DMS114 treated with DMSO at 0.1 percent for 48 hours (cell line): ENCODE data around the gene WDR70.
"Not testable (repeated sequence)": the region's sequence is repeated elsewhere in the genome, so short reads cannot be mapped to it uniquely, and the experiment has no call there.

Experiments
- DNase-seq: peaks from one replicate; lab custom pipeline; 2025; ENCODE audit not compliant: unreplicated experiment; lab: John Stamatoyannopoulos, UW

Gene WDR70

DNA sequence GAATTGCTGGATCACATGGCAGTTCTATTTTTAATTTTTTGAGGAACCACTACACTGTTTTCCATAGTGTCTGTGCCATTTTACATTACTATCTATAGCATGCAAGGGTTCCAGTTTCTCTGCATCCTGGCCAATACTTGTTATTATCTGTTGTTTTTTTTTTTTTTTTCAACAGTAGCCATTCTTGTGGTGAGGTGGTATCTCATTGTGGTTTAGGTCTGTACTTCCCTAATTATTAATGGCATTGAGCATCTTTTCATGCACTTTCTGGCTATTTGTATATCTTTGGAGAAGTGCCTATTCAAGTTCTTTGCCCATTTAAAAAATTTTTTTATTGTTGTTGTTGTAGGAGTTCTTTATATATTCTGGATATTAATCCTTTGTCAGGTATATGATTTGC lies 363.0 kb downstream of the WDR70 start:
- no peak for DNase-seq

DNA sequence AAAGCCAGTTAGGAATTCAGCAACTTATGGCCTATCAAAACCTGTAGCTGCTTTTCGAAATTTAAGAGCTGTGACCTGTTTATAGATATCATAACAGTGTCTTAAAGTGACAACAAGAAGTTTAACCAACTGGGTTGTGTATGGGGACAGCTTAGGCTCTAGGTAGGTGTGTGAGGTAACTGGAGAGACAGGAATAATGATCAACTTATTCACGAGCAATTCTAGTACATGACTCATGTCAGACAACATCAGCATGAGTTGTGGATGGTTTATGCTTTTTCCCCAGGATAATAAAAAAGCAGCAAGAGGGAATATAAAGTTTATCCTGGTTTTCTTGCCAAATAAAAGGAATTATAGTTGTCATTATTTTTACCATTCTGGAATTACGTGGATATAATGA lies 372.1 kb downstream of the WDR70 start:
- DNase-seq = no peak

DNA sequence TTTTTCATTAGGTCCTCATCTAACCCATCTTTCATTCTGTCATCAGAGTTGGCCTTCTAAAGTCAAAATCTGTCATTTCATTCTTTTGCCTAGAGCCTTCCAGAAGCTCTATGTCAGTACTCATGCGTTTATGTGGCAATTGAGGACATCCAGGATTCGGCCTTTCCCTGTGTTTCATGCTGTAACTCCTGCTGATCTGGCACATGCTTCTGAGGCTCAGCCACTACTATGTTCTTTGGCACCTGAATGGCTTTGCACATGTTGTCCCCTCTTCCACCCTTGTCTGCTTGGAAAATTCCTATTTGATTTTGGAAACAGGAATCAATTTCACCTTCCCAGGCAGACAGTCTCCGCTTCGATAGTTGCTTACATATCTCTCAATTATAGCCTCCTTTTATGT lies 375.9 kb downstream of the WDR70 start:
- DNase-seq = no peak

DNA sequence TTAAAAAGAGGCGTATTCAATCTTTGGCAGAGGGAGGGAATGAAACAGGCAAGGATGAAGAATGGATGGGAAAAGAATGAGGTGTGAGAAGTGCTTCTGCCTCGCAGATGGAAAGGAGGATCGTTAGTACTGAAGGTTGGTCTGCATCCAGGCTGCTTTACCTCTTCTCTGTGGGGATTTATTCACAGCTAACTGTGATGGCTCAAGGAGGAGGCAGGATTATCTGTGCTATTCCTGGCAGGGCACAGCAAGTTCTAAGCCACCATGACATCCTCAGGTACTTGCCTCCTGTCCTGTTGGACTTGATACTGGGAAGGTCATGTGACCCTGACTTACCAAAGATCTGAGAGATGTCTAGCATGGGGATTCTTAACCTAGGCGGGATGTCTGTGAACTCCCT lies 376.5 kb downstream of the WDR70 start:
- no peak for DNase-seq

GRCh38 chr5:37756248-37756647 lies 377.1 kb downstream of the WDR70 start:
- no peak for DNase-seq

DNA sequence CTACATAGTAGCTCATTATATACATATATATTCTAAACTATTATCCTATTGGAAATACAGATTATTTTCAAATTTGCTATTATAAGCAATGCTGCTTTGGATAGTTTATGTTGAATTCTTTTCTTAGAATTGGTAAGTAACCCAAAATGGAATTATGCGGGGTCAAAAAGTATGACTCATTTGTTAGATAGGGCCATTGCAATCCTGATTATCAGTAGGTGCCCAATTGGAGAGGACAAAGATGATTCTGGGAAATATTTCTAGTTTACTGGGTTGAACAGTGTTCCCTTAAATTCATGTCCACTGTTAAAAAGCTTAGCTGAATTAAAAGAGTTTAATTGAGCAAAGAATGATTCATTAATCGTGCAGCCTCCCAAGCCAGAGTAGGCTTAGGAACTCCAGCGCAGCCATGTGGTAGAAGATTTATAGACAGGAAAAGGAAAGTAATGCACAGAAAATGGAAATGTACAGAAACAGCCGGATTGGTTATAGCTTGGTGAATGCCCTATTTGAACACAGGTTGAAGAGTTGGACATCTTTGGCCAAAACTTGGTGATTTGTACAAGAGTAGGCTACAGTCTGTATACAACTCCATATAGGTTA lies 379.0 kb downstream of the WDR70 start:
- no peak for DNase-seq

GRCh38 chr5:37767251-37767650 lies 388.1 kb downstream of the WDR70 start:
- DNase-seq = no peak

DNA sequence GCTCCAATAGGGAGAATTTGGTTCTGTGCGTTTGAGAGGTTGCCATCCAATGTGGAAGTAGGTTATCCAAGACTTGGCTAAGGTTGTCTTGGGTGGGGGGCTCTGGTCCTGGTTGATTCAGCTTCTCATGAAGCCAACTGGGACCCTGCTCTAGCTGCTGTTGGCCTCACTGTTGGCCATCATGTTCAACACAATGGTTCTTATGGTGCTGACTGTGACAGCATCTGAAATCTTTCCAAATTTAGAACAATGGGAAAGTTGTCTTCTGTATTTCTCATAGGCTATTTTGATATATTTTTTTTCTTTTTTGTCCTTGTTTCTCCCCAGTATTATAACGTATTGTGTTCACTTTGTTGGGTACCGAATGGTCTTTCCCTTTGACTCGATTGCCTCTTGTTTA lies 388.8 kb downstream of the WDR70 start:
- DNase-seq = no peak

DNA sequence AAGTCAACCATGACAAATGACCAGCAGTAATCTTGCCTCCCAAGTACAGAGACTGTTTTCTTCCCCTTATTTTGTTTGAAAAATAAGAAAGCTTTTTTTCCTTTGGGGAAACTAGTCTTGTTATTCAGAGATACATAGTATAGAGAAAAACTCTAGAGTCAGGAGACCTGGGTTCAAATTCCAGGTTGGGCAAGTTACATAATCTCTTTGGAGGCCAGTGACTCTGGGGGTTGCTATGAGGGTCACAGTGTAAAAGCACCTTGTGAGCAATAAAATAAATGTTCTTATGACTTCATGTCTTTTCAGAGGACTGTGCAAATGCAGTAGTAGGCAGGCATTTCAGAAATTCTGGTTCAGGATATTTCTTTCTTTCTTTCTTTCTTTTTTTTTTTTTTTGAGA lies 389.3 kb downstream of the WDR70 start:
- no peak for DNase-seq

DNA sequence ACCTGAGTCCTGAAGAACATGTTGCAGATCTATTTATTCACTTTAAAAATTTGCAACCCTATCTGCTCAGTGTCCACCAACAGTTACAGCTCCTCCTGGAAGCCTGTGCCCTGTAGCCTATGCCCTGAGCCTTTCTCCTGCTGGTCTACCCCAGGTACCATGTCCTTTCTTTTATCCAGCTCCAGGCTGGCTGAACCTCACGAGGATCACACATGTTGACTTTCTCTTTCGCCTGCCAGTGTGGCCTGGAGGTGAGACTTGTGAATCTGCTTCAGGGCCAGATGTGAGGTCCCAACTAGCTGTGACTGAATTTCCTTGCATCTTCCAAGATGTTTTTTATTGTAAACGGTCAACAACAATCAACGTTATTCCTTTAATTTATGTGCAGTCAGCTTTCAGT lies 390.0 kb downstream of the WDR70 start:
- DNase-seq = no peak

DNA sequence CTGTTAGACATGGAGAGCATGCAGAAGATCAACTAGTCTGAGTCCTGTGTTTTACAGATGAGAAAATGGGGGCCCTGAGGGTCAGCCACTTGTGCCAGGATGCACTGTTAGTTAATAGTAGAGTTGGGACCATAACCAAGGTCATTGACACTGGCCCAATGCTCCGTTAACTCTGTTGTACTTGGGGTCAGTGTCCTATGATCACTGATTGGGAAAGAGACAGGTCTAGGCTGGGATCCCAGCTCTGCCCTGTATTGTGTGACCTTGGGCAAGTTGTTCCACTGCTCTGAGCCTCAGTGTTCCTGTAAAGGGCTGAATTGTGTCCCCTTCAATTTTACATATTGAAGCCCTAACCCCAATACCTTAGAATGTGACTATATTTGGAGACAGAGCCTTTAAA lies 390.7 kb downstream of the WDR70 start:
- no peak for DNase-seq

DNA sequence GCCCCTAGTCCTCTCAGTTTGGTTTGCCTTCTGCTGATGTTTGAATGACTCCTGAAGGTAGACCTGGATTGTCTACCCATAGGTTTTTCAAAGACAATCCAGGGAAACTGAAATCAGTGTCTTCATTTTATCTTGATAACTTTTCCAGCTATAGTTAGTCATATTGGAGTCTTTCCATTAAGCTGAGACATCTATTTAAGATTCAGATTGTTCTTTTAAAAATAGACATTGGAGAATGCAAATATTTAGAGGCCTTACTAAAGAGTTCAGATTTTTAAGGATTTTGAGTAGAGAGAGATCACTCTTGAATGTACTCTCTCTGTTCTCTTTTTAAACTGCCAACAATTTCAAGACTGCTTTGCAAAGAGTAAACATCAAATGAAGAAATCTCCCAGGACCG lies 391.7 kb downstream of the WDR70 start:
- DNase-seq = no peak

GRCh38 chr5:37771203-37771611 lies 392.1 kb downstream of the WDR70 start:
- DNase-seq = no peak

GRCh38 chr5:37771731-37772130 lies 392.6 kb downstream of the WDR70 start:
- DNase-seq = no peak

- no peak for DNase-seq
Measured at GRCh38 chr5:37772255-37772654, 393.1 kb downstream of the WDR70 start.

GRCh38 chr5:37773809-37774208 lies 394.7 kb downstream of the WDR70 start:
- DNase-seq = no peak

GRCh38 chr5:37774912-37775483 lies 395.9 kb downstream of the WDR70 start:
- DNase-seq = no peak

GRCh38 chr5:37776826-37777225 lies 397.7 kb downstream of the WDR70 start:
- no peak for DNase-seq

GRCh38 chr5:37777432-37778130 lies 398.5 kb downstream of the WDR70 start:
- DNase-seq = no peak

DNA sequence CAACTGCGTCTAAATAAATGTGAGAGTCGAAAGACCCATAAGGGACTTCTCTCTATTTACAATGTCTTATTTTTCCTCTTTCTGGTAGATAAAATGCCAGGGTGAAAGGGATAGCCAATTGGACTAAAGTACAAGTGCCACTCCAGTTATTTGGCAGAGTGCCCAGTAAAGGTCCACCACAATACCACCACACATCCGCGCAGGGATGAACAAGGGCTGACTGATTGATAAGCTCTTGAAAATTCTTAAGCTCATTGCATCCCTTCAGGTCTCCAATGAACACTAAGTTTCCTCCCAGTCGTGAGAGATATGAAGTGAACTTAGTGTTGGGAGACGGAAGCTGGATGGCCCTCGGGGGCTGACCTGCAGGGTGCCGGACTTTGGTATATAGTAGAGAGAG lies 402.3 kb downstream of the WDR70 start:
- DNase-seq = not testable (repeated sequence)

- no peak for DNase-seq
Measured at GRCh38 chr5:37786416-37786815, 407.3 kb downstream of the WDR70 start.

DNA sequence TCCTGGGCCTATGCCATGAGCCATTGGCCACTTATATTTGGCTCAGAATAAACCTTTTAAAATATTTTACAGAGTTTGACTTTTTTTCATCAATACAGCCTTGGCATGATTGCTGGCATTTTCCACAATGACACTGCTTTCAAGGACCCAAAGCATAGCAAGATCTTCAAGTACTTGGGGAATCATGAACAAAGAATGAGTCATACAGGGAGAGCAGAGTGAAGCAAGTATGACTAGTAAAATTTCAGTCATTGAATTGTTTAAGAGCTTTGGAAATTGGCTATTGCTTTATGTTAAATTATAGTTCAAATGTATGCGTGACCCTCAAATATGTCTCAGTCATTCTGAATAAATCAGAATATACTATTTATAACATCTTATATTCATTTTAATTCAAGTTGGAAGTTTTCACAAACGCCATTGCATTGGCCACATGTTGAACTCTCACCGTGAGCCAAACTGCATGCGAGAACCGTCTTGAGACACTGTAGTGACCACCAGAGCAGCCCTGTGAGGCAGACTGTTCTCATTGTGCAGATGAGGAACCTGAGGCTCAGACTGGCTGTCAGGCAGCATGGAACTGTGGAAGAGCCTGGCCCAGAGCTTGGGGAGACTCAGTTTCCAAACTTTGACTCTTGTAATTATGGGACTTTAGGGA lies 407.9 kb downstream of the WDR70 start:
- DNase-seq = no peak
